Activated CD4-positive, alpha-beta memory T cell treated with anti-CD3 and anti-CD28 coated beads, Interleukin-2, amount 10 ng/mL, durations not matched to agents 7 days and 5 days (primary cell): ENCODE measurements around the gene DSCAM. TPM values are rescaled to one million over a fixed set of nuclear protein-coding genes. Genes with fewer than 3 reads are reported as not detected.
"Not testable (repeated sequence)": the region's sequence is repeated elsewhere in the genome, so short reads cannot be mapped to it uniquely, and the experiment has no call there.

Source experiments
- CTCF ChIA-PET: fragments of 350-600 bp; sonication (Branson Sonifier 250); formaldehyde crosslinking; loops from one replicate; lab custom pipeline; 2021; ENCODE audit warnings: antibody characterized with exemption, inconsistent platforms; lab: Charles Lee
- POLR2A ChIA-PET: fragments of 350-600 bp; sonication (Branson Sonifier 250); formaldehyde crosslinking; loops from one replicate; lab custom pipeline; 2021; ENCODE audit warnings: antibody characterized with exemption; lab: Charles Lee
- DNase-seq: peaks from one replicate; pipeline ENCODE4 v3.0.0-alpha.2; 2020
- H3K27ac Mint-ChIP-seq: one replicate; pipeline ENCODE4 v1.8.0; 2021; ENCODE audit warnings: mild to moderate bottlenecking, mixed read lengths
- H3K27me3 Mint-ChIP-seq: one replicate; pipeline ENCODE4 v1.8.0; 2021; ENCODE audit warnings: mixed read lengths
- H3K36me3 Mint-ChIP-seq: one replicate; pipeline ENCODE4 v1.8.0; 2021; ENCODE audit warnings: low read depth, mixed read lengths
- H3K4me1 Mint-ChIP-seq: one replicate; pipeline ENCODE4 v1.8.0; 2021; ENCODE audit warnings: mixed read lengths
- H3K4me3 Mint-ChIP-seq: one replicate; pipeline ENCODE4 v1.8.0; 2021; ENCODE audit warnings: mild to moderate bottlenecking, mixed read lengths
- H3K9me3 Mint-ChIP-seq: one replicate; pipeline ENCODE4 v1.8.0; 2021; ENCODE audit warnings: mixed read lengths
- total RNA-seq, 2 experiments: library from RNA; stranded (reverse); gene quantifications; one replicate each; pipeline ENCODE4 v1.2.3, GENCODE V29; 2021

Gene DSCAM
- total RNA-seq, 2 experiments from 2014 or later, result not detected

DNA sequence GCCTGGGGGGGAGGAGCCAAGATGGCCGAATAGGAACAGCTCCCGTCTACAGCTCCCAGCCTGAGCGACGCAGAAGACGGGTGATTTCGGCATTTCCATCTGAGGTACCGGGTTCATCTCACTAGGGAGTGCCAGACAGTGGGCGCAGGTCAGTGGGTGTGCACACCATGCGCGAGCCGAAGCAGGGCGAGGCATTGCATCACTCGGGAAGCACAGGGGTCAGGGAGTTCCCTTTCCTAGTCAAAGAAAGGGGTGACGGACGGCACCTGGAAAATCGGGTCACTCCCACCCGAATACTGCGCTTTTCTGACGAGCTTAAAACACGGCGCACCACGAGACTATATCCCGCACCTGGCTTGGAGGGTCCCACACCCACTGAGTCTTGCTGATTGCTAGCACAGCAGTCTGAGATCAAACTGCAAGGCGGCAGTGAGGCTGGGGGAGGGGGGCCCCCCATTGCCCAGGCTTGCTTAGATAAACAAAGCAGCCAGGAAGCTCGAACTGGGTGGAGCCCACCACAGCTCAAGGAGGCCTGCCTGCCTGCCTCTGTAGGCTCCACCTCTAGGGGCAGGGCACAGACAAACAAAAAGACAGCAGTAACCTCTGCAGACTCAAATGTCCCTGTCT lies 813.7 kb downstream of the DSCAM start:
- H3K36me3 Mint-ChIP-seq, H3K27ac Mint-ChIP-seq, POLR2A ChIA-PET, DNase-seq, H3K4me3 Mint-ChIP-seq, CTCF ChIA-PET, H3K27me3 Mint-ChIP-seq, H3K4me1 Mint-ChIP-seq: not testable (repeated sequence)
- H3K9me3 Mint-ChIP-seq, result peaks cover 23% of the 10 kb centered on the region

DNA sequence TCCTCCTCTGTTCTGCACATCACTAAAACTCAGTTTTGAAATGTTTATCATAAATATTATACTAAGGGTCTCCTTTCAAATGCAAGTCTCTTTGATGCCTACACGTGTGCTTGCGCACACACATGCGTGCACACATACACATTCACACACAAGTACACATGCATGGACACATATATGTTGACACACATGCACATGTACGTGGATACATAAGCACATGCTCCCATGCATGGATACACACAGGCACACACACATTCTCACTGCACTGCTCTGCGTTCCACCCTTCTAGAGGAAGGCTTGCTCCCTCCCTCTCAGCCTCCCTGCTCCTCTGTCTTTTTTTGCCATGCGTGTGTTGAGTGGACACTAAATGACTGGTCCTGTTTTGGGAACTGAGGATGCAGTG lies 817.1 kb downstream of the DSCAM start:
- no peak for DNase-seq
- Mint-ChIP-seq H3K9me3 (peaks cover 23% of the 10 kb centered on the region), H3K27ac (no peak overlapping the region), H3K27me3 (no peaks in the 10 kb centered on the region), H3K4me1 (no peaks in the 10 kb centered on the region), H3K36me3 (no peaks in the 10 kb centered on the region), H3K4me3 (no peak overlapping the region)
- CTCF ChIA-PET, result no interaction called here
- POLR2A ChIA-PET, result no interaction called here

DNA sequence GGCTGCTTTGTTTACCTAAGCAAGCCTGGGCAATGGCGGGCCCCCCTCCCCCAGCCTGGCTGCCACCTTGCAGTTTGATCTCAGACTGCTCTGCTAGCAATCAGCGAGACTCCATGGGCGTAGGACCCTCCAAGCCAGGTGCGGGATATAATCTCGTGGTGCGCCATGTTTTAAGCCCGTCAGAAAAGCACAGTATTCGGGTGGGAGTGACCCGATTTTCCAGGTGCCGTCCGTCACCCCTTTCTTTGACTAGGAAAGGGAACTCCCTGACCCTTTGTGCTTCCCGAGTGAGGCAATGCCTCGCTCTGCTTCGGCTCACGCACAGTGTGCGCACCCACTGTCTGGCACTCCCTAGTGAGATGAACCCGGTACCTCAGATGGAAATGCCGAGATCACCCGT lies 818.6 kb downstream of the DSCAM start:
- POLR2A ChIA-PET, H3K27ac Mint-ChIP-seq, H3K4me3 Mint-ChIP-seq, H3K4me1 Mint-ChIP-seq, H3K36me3 Mint-ChIP-seq, H3K27me3 Mint-ChIP-seq, CTCF ChIA-PET, DNase-seq: not testable (repeated sequence)
- H3K9me3 Mint-ChIP-seq, result peaks cover 23% of the 10 kb centered on the region

DNA sequence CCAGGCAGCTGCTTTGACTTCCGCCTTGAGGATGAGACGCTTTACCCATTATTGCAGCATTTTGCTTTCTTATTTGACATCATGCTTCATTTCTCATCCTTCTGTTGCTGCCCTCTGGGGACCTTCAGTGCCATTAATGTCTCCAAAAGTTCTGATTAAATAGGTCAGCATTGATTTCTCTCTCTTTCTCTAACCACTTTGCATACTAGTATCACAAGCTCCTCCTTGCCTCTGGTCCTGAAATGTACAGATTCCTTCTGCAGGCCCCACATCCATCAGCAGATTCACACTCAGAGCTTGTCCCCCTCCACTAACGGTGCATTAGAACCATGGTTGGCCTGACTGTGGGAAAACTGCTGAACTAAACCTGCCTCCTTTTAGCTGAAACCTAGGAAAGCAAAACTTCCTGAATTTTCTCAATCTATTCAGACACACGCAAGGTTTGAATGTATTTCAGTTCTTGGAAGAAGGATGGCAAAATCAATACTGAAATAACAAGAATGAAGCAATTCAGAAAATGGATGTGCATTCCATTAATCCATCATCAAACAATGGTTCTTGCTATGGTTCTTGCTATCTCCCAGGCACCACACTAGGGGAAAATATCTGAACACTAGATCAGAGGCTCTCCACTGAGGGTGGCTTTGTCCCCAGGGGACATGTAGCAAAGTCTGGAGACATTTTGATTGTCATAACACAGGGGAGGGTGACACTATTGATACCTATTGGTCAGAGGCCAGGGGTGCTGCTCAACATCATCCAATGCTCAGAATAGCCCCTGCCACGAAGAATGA lies 825.2 kb downstream of the DSCAM start:
- CTCF ChIA-PET, result no interaction called here

DNA sequence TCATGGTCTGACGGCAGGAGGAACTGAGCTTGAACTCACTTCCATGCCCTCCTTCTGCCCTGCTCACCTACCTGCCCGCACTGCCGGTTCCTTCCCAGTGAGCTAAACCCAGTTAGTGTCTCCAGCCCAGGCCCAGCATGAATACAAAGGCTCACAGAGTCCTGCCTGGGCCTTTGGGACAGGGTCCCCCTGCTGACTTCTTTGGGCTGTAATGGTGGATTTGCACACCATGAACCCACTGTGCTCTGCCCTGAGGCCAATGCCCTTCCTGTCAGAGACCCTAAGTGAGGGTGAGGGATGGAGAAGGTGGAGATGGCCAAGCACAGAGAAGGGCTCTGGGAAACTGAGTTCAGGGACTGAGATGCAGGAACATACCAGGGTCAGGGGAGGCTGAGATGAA lies 826.3 kb downstream of the DSCAM start:
- no peaks in the 10 kb centered on the region for H3K36me3 Mint-ChIP-seq

More for the DNA sequence above, 825.2 kb downstream of the DSCAM start:
- H3K4me3 Mint-ChIP-seq, result no peak overlapping the region
- no peaks in the 10 kb centered on the region for H3K4me1 Mint-ChIP-seq
- H3K9me3 Mint-ChIP-seq, result peaks cover 15% of the 10 kb centered on the region
- no peaks in the 10 kb centered on the region for H3K27me3 Mint-ChIP-seq
- DNase-seq, result no peak
- POLR2A ChIA-PET, result no interaction called here
- H3K27ac Mint-ChIP-seq, result no peak overlapping the region
- no peaks in the 10 kb centered on the region for H3K36me3 Mint-ChIP-seq

DNA sequence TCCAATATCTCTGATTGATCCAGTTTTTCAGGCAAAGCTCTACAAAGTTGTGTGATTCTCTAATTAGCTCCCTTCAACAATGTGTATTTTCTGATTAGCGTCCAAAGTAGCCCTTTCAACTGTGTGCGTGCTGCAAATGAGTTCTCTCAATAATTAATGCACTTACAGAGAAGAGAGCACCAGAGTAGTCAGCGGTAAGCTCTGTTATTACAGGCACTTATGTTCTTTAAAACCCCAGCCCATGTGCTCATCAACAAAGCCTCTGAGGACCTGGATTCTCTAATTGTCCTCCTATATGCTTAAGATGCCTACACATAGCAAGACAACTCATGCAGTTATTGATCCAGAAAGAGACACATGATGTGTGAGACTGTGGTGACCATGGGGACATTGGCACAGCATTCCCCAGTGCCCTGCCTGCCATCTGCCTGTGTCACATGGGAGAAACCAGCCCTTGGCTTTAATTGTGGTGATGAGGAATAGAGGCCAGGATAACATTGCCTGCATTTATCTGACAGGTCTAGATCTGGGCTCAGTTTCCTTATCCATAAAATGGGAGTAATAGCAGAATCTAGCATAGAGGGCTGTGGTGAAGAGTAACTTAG lies 828.0 kb downstream of the DSCAM start:
- POLR2A ChIA-PET, result no interaction called here
- no peak for DNase-seq
- H3K4me3 Mint-ChIP-seq, result no peak overlapping the region
- CTCF ChIA-PET, result interaction anchor here (0.6 kb wide), 1 partner anchor 187 kb away, joined by 3 read pairs; no protein-coding TSS in a partner anchor
- H3K27ac Mint-ChIP-seq, result no peak overlapping the region
- no peaks in the 10 kb centered on the region for H3K4me1 Mint-ChIP-seq
- no peaks in the 10 kb centered on the region for H3K27me3 Mint-ChIP-seq
- peaks cover 30% of the 10 kb centered on the region for H3K9me3 Mint-ChIP-seq
- no peaks in the 10 kb centered on the region for H3K36me3 Mint-ChIP-seq

More for the DNA sequence above, 826.3 kb downstream of the DSCAM start:
- peaks cover 24% of the 10 kb centered on the region for H3K9me3 Mint-ChIP-seq
- no peak overlapping the region for H3K27ac Mint-ChIP-seq
- no peaks in the 10 kb centered on the region for H3K4me1 Mint-ChIP-seq
- ChIA-PET POLR2A (no interaction called here), CTCF (no interaction called here)
- no peak overlapping the region for H3K4me3 Mint-ChIP-seq
- no peaks in the 10 kb centered on the region for H3K27me3 Mint-ChIP-seq
- DNase-seq, result no peak

DNA sequence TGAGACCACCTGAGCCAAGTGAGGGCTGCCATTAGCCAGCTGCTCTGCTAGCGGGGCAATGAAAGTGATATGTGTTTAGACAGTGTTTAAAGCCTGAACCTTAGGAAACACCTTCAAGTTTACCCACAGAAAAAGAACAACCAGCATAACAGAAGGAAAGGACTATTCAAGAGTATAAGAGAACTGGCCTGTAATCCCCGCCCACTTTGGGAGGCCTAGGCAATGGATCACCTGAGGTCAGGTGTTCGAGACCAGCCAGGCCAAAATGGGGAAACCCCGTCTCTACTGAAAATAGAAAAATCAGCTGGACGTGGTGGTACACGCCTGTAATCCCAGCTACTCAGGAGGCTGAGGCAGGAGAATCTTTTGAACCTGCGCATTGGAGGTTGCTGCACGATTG lies 830.3 kb downstream of the DSCAM start:
- POLR2A ChIA-PET, result no interaction called here
- Mint-ChIP-seq H3K27me3 (no peaks in the 10 kb centered on the region), H3K36me3 (no peaks in the 10 kb centered on the region), H3K4me3 (no peak overlapping the region), H3K27ac (no peak overlapping the region), H3K9me3 (peaks cover 31% of the 10 kb centered on the region), H3K4me1 (no peaks in the 10 kb centered on the region)
- CTCF ChIA-PET, result no interaction called here
- no peak for DNase-seq

DNA sequence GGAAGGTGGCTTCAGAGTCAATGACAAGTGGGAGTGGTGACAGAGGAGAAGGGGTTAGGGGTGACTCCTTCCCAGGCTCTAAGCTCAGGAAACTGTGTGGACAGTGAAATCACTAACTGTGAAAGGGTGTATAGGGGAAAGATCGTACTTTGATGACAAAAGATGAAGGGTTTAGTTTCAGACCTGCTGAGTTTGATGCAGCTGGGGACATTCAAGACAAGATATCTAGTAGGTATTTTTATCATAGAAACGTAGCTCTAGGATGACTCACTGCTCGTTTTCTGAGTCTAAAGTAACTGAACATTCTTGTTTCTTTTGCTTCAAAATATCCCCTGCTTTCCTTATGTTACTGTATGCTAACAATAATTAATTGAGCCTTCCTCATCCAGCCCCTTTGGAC lies 830.7 kb downstream of the DSCAM start:
- no peaks in the 10 kb centered on the region for H3K27me3 Mint-ChIP-seq
- no peaks in the 10 kb centered on the region for H3K36me3 Mint-ChIP-seq
- H3K4me1 Mint-ChIP-seq, result no peaks in the 10 kb centered on the region
- H3K9me3 Mint-ChIP-seq, result peaks cover 34% of the 10 kb centered on the region
- ChIA-PET CTCF (no interaction called here), POLR2A (no interaction called here)
- DNase-seq, result no peak
- no peak overlapping the region for H3K27ac Mint-ChIP-seq
- H3K4me3 Mint-ChIP-seq, result no peak overlapping the region

DNA sequence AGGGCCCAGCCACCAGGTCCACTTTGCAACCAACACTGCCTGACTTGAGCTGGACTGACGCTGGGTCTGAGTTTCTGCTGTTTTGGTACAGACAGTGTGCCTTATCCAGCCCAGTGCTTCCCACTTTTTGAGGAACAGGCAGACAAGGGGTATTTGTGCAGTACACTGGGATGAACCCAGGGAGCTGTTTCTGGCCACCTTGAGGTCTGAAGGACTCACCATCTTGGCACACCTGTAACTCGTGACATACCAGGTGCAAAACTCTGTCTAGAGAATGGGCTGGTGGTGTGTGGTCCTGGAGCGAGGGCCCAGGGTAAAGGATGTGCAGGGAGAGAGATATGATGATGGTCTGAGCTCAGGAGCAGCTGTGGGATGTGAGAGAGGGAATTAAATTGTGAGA lies 831.1 kb downstream of the DSCAM start:
- ChIA-PET CTCF (no interaction called here), POLR2A (no interaction called here)
- Mint-ChIP-seq H3K4me1 (no peaks in the 10 kb centered on the region), H3K36me3 (no peaks in the 10 kb centered on the region), H3K9me3 (peaks cover 33% of the 10 kb centered on the region), H3K27ac (no peak overlapping the region), H3K4me3 (no peak overlapping the region), H3K27me3 (no peaks in the 10 kb centered on the region)
- no peak for DNase-seq

DNA sequence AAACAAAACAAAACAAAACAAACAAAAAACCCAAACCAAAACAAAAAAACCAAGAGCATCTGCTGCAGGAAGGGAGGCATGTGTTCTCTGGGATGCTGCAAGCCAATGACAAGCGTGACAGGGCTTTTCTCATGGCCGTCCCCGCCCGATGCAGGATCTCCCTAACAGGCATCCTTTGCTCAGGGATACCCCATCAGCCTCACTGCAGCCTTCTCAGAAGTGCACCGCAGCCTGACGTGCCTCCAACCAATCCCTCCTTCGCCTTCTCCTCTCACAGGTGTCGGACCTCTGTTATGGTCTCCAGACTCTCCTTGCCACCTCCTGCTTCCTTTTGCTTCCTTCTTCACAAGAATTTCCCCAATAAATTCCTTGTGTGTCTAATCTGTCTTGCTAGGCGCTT lies 832.6 kb downstream of the DSCAM start:
- CTCF ChIA-PET, result no interaction called here

DNA sequence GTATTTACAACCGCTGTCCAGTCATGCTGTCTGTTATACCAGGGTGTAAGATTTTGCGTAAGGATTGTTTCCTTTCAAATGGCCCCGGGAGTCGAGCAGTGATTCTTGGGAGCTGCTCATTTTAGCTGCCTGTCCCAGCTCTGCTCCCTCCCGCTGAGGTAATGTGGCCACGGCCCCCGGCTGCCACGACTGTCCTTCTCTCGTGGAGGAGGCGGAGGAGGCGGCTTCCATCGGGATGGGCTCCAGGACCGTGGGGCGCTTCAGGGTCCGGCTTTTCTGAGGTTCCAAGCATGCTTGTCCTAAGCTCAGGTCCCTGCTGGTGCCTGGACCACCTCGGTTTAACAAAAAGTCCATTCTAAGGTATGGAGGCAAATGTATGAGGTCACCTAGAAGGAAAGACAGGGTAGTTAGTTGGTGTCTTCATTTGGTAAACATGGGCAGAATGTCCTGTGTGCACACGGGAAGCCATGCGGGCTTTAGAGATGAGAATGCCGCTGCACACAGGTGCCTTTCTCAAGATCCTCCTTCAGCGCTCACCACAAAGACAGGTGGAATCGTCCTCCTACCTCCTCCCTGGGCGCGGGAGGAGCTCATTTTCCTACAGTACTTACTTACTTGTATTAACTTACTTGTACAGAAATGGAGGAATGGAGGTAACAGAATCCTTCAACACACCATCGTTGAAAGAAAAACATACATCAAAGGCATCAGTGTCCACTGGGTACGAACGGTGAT lies 833.8 kb downstream of the DSCAM start:
- CTCF ChIA-PET, result no interaction called here
- POLR2A ChIA-PET, result no interaction called here
- H3K4me1 Mint-ChIP-seq, result no peaks in the 10 kb centered on the region
- H3K36me3 Mint-ChIP-seq, result no peaks in the 10 kb centered on the region
- peaks cover 29% of the 10 kb centered on the region for H3K9me3 Mint-ChIP-seq
- H3K4me3 Mint-ChIP-seq, result no peak overlapping the region
- H3K27ac Mint-ChIP-seq, result no peak overlapping the region
- H3K27me3 Mint-ChIP-seq, result no peaks in the 10 kb centered on the region
- no peak for DNase-seq

More for the DNA sequence above, 832.6 kb downstream of the DSCAM start:
- no peak for DNase-seq
- Mint-ChIP-seq H3K4me1 (no peaks in the 10 kb centered on the region), H3K4me3 (no peak overlapping the region), H3K36me3 (no peaks in the 10 kb centered on the region), H3K27me3 (no peaks in the 10 kb centered on the region), H3K9me3 (peaks cover 32% of the 10 kb centered on the region), H3K27ac (no peak overlapping the region)
- POLR2A ChIA-PET, result no interaction called here

DNA sequence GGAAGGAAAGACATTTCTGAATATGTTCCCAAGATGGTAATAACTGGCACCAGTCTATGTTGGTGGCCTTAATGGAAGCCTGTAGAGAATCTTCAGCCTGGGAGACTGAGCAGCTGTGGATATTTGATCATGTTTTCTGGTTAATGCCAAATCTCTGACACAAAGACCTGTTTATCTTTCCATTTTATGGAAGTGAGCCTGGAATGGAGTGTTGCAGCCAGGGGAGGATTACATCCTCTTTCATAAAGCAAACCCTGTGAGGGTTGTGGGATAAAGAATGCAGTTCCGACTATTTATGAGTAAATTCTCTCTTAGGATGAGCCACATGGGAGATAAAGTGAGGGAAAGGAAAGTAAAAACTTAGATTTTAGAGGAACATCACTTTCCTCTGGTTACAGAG lies 835.6 kb downstream of the DSCAM start:
- H3K27ac Mint-ChIP-seq, result no peak overlapping the region

DNA sequence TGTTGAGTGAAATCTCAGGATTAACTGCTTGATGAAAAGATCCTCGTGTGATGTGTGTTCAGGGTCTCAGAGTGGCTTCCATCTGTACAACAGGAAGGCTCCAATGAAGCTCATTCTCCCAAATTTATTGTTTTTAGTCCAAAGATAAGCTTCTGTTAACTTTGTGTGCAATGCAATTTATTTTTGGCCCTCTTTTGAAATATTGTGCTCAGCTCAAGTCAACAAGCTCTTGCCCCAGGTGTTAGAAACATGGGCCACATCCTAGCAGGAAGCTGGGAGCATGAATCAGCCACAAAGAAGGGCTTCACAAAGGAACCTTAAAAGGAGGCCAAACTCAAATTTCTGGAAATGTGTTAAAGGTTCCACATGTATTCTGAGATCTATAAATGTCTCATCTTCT lies 844.0 kb downstream of the DSCAM start:
- Mint-ChIP-seq H3K27ac (no peak overlapping the region), H3K9me3 (peaks cover 16% of the 10 kb centered on the region), H3K4me3 (no peak overlapping the region), H3K27me3 (no peaks in the 10 kb centered on the region), H3K4me1 (no peaks in the 10 kb centered on the region), H3K36me3 (no peaks in the 10 kb centered on the region)
- CTCF ChIA-PET, result no interaction called here
- POLR2A ChIA-PET, result no interaction called here
- DNase-seq, result no peak

More for the DNA sequence above, 835.6 kb downstream of the DSCAM start:
- Mint-ChIP-seq H3K36me3 (no peaks in the 10 kb centered on the region), H3K9me3 (peaks cover 27% of the 10 kb centered on the region), H3K4me1 (no peaks in the 10 kb centered on the region), H3K4me3 (no peak overlapping the region), H3K27me3 (no peaks in the 10 kb centered on the region)
- ChIA-PET CTCF (no interaction called here), POLR2A (no interaction called here)
- DNase-seq, result no peak
